NB4 (cell line): Measurements from ENCODE around the gene MAP1B.

ENCODE experiments used
- DNase-seq: peaks from one replicate; pipeline ENCODE4 v3.0.0; 2010; ENCODE audit warnings: low read depth
- H3K4me3 ChIP-seq: one replicate; pipeline ENCODE4 v1.5.1; 2011; ENCODE audit warnings: mild to moderate bottlenecking, low read depth, low read length, moderate library complexity
- CTCF ChIP-seq: IDR thresholded peaks from one replicate; pipeline ENCODE4 v1.5.1; 2012; ENCODE audit warnings: low read depth, low read length
- MAX ChIP-seq: IDR thresholded peaks from 2 replicates; pipeline ENCODE4 v1.6.1; 2011; ENCODE audit warnings: low read depth, low read length
- MYC ChIP-seq: IDR thresholded peaks from 2 replicates; pipeline ENCODE4 v1.6.1; 2011; ENCODE audit warnings: low read depth, low read length
- POLR2A ChIP-seq: IDR thresholded peaks from 2 replicates; pipeline ENCODE4 v1.6.1; 2011; ENCODE audit warnings: mild to moderate bottlenecking; ENCODE audit not compliant: insufficient read length; ENCODE audit errors: extremely low read depth

The MAP1B gene

GRCh38 chr5:72182686-72183085 lies 75.4 kb downstream of the MAP1B start:
- DNase-seq: no peak

GRCh38 chr5:72183101-72183520 lies 75.8 kb downstream of the MAP1B start:
- no peak overlapping the region for H3K4me3 ChIP-seq
- TF ChIP-seq MAX (no peak), POLR2A (no peak), CTCF (no peak), MYC (no peak)
- DNase-seq: no peak

More at GRCh38 chr5:72182686-72183085, 75.4 kb downstream of the MAP1B start:
- H3K4me3 ChIP-seq: no peak overlapping the region
- TF ChIP-seq MAX: no peak
- no peak for TF ChIP-seq CTCF
- TF ChIP-seq MYC: no peak
- TF ChIP-seq POLR2A: no peak

- H3K4me3 ChIP-seq: no peak overlapping the region
- no peak for DNase-seq
- TF ChIP-seq CTCF: no peak
- TF ChIP-seq MYC: no peak
- no peak for TF ChIP-seq POLR2A
- TF ChIP-seq MAX: no peak
Measured at GRCh38 chr5:72184408-72184807, 77.1 kb downstream of the MAP1B start.

GRCh38 chr5:72185496-72186329 lies 78.4 kb downstream of the MAP1B start:
- no peak for TF ChIP-seq POLR2A
- TF ChIP-seq MYC: no peak
- TF ChIP-seq CTCF: no peak
- no peak for TF ChIP-seq MAX
- H3K4me3 ChIP-seq: no peak overlapping the region
- no peak for DNase-seq

GRCh38 chr5:72187388-72188075 lies 80.3 kb downstream of the MAP1B start:
- no peak overlapping the region for H3K4me3 ChIP-seq
- DNase-seq: no peak
- TF ChIP-seq MAX: no peak
- no peak for TF ChIP-seq POLR2A
- TF ChIP-seq MYC: no peak
- TF ChIP-seq CTCF: no peak
